ENCODE measurements around the gene FSTL5. TPM values are rescaled to one million over a fixed set of nuclear protein-coding genes. Genes with fewer than 3 reads are reported as not detected.
A peak's percentile ranks its signal among the peaks of the same experiment; 100 is the strongest.

FSTL5 gene
- total and polyA plus RNA-seq, 4 donors, result 0.01 to 0.08 TPM; not detected in 2

- Histone ChIP-seq H3K27ac (ENCODE audit: low read depth in 1 of 2, low read length in 2 of 2) (no peak overlapping the region), H3K27me3 (ENCODE audit: control insufficient read depth in 4 of 4, insufficient read depth in 4 of 4, low read length in 3 of 4) (no peaks in the 10 kb centered on the region), H3K4me3 (ENCODE audit: low read depth in 1 of 3, low read length in 3 of 3) (no peak overlapping the region), H3K4me1 (ENCODE audit: control insufficient read depth in 4 of 4, insufficient read depth in 4 of 4, low read length in 3 of 4) (peaks cover 0 to 7% (median 0%) of the 10 kb centered on the region in 4 donors), H3K9me3 (ENCODE audit: control insufficient read depth in 4 of 4, low read length in 3 of 4) (no peaks in the 10 kb centered on the region), H3K9ac (ENCODE audit: low read depth in 1 of 2, low read length in 2 of 2) (no peak overlapping the region), H3K36me3 (ENCODE audit: control insufficient read depth in 4 of 4, insufficient read depth in 3 of 4, low read depth in 1 of 4, low read length in 3 of 4) (no peaks in the 10 kb centered on the region)
- DNase-seq (ENCODE audit: low spot score), result no peak
- 79% methylated on average over 7 of the region's 7 CpGs for WGBS
- TF ChIP-seq EGR1 (IDR thresholded peaks at IDR 0.05; ENCODE audit: low read depth in 2 of 2) (no peak), CTCF (IDR thresholded peaks at IDR 0.05; ENCODE audit: low read depth, low read length, missing input control) (no peak), FOXA1 (IDR thresholded peaks at IDR 0.05) (no peak), HNF4A (conservative IDR thresholded peaks at IDR 0.05) (no peak), NR2F2 (IDR thresholded peaks at IDR 0.05) (no peak), RAD21 (IDR thresholded peaks at IDR 0.05) (no peak)
- TF ChIP-seq, protein P1, sequence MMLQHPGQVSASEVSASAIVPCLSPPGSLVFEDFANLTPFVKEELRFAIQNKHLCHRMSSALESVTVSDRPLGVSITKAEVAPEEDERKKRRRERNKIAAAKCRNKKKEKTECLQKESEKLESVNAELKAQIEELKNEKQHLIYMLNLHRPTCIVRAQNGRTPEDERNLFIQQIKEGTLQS (IDR thresholded peaks at IDR 0.05), result no peak
These were observed 582.3 kb downstream of the FSTL5 start for GRCh38 chr4:161581262-161582230.

DNA sequence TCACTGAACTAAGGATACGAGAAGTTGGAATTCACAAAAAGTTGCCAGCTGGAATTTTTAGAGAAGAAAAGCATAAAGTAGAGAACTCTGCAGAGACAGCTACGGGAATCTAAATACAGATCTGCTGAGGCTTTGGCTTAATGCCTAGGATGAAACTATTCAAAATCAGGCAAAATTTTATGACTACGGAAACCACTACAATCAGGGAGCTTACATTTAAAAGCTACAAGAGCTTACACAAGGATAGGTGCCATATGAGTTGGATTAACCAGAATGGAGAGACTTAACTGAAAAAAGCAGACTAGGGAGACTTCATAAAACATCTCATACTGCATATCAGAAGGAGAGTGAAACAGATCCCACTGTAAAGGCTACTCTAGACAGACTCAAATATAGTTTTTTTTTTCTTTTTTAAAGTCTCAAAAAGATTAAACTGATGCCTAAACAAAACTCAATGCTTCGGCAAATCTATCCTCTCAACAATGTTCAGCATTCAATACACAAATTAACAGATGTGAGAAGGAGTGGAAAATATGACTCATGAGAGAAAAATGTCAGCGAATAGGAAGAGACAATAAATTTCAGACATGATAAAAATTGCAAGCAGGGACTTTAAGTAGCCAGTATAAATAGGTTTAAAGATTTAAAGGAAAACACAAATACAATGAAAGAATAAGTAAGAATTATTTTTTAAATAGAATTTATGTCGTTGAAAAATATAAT lies 586.1 kb downstream of the FSTL5 start:
- DNase-seq (ENCODE audit: low spot score), result no peak
- Histone ChIP-seq H3K27ac (ENCODE audit: low read depth in 1 of 2, low read length in 2 of 2) (no peak overlapping the region), H3K9ac (ENCODE audit: low read depth in 1 of 2, low read length in 2 of 2) (no peak overlapping the region), H3K9me3 (ENCODE audit: control insufficient read depth in 4 of 4, low read length in 3 of 4) (no peaks in the 10 kb centered on the region), H3K27me3 (ENCODE audit: control insufficient read depth in 4 of 4, insufficient read depth in 4 of 4, low read length in 3 of 4) (no peaks in the 10 kb centered on the region), H3K36me3 (ENCODE audit: control insufficient read depth in 4 of 4, insufficient read depth in 3 of 4, low read depth in 1 of 4, low read length in 3 of 4) (no peaks in the 10 kb centered on the region), H3K4me1 (ENCODE audit: control insufficient read depth in 4 of 4, insufficient read depth in 4 of 4, low read length in 3 of 4) (no peaks in the 10 kb centered on the region), H3K4me3 (ENCODE audit: low read depth in 1 of 3, low read length in 3 of 3) (no peak overlapping the region)
- WGBS, result 69% methylated on average over 6 of the region's 6 CpGs
- no peak for TF ChIP-seq ZBTB33 (IDR thresholded peaks at IDR 0.05)
- no peak for TF ChIP-seq FOXA2 (IDR thresholded peaks at IDR 0.05)
- TF ChIP-seq, protein P1 (IDR thresholded peaks at IDR 0.05), result no peak
- TF ChIP-seq TAF1 (conservative IDR thresholded peaks at IDR 0.05), result no peak
- peak; percentile 22 to 70 for TF ChIP-seq JUND (IDR thresholded peaks at IDR 0.05)
- TF ChIP-seq CTCF (IDR thresholded peaks at IDR 0.05; ENCODE audit: low read depth, low read length, missing input control), result no peak
- no peak for TF ChIP-seq HNF4G (IDR thresholded peaks at IDR 0.05)
